ENCODE results near the gene TRMT61A.

The TRMT61A gene

DNA sequence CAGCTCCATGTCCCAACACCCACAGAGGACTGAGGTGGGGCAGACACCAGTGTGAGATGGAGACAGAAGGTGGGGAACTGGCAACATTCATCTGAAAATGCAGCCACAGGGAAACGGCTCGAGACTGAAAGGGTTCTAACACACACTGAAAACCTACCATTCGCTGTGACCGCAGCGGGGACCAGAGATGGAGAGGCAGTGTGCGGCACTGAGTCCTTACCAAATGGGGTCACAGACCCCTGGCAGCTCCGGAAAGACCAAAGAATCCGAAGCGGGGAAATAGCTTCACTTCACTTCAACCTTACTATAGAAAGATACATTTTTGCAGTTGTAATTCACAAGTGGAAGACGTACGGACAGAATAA lies 23.8 kb downstream of the TRMT61A start:
- H3K27ac ChIP-seq, result no peak overlapping the region
- no peak for TF ChIP-seq ZFX (IDR thresholded peaks at IDR 0.05)
- TF ChIP-seq, protein P1, sequence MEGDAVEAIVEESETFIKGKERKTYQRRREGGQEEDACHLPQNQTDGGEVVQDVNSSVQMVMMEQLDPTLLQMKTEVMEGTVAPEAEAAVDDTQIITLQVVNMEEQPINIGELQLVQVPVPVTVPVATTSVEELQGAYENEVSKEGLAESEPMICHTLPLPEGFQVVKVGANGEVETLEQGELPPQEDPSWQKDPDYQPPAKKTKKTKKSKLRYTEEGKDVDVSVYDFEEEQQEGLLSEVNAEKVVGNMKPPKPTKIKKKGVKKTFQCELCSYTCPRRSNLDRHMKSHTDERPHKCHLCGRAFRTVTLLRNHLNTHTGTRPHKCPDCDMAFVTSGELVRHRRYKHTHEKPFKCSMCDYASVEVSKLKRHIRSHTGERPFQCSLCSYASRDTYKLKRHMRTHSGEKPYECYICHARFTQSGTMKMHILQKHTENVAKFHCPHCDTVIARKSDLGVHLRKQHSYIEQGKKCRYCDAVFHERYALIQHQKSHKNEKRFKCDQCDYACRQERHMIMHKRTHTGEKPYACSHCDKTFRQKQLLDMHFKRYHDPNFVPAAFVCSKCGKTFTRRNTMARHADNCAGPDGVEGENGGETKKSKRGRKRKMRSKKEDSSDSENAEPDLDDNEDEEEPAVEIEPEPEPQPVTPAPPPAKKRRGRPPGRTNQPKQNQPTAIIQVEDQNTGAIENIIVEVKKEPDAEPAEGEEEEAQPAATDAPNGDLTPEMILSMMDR (conservative IDR thresholded peaks at IDR 0.05), result no peak

DNA sequence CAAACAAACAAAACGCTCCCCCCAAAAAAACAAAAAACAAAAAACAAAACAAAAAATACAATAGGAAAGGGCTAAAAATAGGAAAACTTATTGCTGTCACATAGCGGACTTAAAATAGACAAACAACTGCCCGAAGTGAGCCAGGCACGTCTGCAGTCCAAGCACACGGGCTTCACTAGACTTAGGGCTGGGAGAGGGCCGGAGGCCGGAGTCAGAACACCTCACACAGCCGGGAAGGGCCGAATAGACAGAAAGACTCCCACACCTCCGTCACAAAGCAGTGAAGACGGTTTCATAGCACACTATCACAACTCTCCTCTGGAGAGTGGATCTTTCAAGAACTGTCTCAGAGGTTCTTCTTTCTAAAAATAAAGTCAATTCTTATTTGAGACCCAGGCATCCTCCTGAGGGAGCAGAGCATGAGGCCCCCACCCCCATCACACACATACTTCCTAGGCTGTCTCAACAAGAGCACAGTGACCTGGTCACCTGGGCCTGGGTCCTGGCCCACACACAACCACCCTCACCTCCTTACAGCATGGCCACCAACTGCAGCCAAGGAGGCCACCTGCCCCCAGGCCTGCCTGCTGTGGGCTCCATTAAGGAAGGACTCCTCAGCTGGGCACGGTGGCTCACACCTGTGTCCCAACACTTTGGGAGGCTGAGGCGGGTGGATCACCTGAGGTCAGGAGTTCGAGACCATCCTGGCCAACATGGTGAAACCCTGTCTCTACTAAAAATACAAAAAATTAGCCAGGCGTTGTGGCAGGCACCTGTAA lies 26.8 kb downstream of the TRMT61A start:
- H3K27ac ChIP-seq, result no peak overlapping the region
- TF ChIP-seq ZFX (IDR thresholded peaks at IDR 0.05), result no peak
- TF ChIP-seq, protein P1 (conservative IDR thresholded peaks at IDR 0.05), result no peak

DNA sequence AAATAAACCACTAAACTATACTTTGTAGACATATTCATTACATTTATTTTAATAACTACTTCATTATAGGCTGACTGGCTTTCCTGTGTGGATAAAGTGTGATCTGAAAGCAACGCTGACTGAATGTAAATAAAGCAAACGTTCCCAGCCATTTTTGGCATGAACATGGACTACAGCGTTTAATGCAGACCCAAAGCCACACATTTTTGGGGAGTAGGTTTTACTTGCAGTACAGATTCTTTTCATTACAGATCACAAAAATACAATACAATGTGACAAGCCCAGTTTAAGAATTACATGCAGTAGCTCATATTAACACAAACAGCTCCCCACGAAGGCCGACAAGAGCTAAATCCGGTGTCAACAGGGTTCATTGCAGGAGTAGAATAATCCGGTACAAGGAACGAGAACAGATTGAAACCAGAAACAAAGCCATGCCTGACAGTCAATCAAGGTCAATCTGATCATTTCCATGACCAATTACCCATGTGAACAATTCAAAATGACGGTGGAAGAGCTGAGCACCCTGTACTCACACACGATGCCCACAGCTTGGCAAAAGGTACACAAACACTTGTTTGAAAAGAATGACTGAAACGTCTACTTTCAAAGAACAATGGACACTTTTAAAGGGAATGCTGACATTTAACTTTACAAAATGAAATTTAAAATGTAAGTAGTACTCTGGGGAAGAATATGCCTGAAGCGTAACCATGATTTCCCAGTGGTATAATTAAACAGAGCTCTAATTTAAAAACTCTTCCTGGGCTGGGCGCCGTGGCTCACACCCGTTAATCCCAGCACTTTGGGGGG lies 28.2 kb downstream of the TRMT61A start:
- no peak overlapping the region for H3K27ac ChIP-seq
- TF ChIP-seq ZFX (IDR thresholded peaks at IDR 0.05), result no peak
- TF ChIP-seq, protein P1 (conservative IDR thresholded peaks at IDR 0.05), result no peak

DNA sequence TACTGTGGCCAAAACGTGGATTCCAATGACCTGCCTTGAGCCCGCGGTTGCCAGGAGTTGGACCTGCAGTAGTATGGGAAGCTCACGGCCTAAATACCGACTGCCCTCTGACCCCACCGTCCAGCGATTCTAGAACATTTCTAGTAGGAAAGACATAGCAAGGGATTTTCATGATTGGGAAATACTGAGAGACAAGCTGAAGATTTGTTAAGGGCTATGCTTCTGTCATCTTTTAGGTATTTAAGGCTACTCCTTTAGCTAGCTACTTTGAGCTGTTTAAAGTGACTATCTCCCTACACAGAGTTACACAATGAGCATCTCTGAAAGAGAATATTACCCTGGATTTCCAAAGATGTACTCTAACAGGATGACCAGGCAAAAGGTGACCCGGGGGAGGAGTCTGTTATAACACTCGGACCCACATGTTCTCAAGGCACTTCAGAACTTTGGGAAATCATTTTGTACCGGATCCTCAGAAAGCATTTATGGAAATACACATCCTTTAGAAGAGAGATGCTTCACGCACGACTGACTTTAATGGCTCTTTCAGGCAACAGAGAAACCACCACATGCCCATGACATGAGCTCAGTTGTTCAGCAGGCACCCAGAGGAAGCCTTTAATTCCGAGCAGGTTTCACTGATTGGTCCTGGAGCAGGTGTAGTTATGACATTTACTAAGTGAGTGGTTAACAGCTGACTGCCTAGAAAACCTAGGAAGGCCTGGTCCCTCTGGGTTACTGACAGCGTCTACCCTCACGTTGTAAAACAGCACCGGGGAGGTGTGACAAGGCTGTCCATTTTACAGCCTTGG lies 29.3 kb downstream of the TRMT61A start:
- no peak for TF ChIP-seq ZFX (IDR thresholded peaks at IDR 0.05)
- TF ChIP-seq, protein P1 (conservative IDR thresholded peaks at IDR 0.05), result no peak
- no peak overlapping the region for H3K27ac ChIP-seq

DNA sequence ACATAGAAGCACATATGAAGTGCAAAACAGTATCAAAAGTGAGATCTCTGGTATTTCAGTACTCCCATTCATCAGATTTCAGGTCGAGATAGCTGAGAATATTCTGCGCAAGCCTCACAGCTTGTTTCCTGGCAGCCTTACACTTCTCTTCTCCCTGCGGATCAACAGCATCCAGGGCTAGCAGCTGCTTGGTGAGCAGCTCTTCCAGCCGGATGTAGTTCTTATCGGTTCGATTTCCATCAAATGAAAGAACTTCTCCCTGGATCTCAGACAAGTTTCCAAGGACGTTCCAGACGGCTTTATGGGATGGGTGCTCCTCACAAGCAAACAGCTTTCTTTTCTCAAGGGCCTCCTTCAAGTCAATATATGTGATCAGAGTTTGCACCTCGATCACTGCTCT lies 30.8 kb downstream of the TRMT61A start:
- H3K27ac ChIP-seq, result no peak overlapping the region
- no peak for TF ChIP-seq ZFX (IDR thresholded peaks at IDR 0.05)
- TF ChIP-seq, protein P1 (conservative IDR thresholded peaks at IDR 0.05), result no peak

DNA sequence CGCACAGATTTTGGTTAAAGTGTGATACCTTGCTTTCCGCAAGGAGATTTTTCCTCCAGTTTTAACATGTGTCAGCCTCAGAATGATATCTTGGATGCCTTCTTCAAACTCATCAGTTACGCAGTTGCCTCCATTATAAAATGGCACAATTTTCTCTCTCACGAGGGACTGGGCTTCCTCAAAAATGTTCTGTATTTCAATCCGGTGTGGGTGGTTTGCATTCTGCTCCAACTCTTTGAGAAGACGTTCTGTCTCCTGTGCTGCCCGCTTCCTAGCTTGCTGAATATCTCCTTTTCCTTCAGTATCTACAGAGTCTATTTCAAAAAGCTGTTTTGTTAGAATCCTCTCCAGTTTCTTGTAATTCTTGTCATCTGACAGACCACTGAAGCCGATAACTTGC lies 31.7 kb downstream of the TRMT61A start:
- no peak overlapping the region for H3K27ac ChIP-seq
- TF ChIP-seq ZFX (IDR thresholded peaks at IDR 0.05), result no peak
- TF ChIP-seq, protein P1 (conservative IDR thresholded peaks at IDR 0.05), result no peak

Data from C4-2B (cell line).